C4-2B (cell line): ENCODE measurements around the gene NIM1K.
A peak's percentile ranks its signal among the peaks of the same experiment; 100 is the strongest.
"Not testable (repeated sequence)": the region's sequence is repeated elsewhere in the genome, so short reads cannot be mapped to it uniquely, and the experiment has no call there.

Source experiments
- H3K27ac ChIP-seq: fragments of 450-650 bp; 2 replicates; pipeline ENCODE4 v1.5.1; 2017
- CTCF ChIP-seq: fragments of 450-650 bp; conservative IDR thresholded peaks from 2 replicates; pipeline ENCODE4 v1.5.1; 2017; ENCODE audit warnings: mild to moderate bottlenecking
- ZFX ChIP-seq: fragments of 450-650 bp; IDR thresholded peaks from 2 replicates; pipeline ENCODE4 v1.6.1; 2017

The NIM1K gene

GRCh38 chr5:43305948-43306565 lies 114.0 kb downstream of the NIM1K start:
- H3K27ac ChIP-seq: no peak overlapping the region

GRCh38 chr5:43306954-43307353 lies 114.9 kb downstream of the NIM1K start:
- not testable (repeated sequence) for H3K27ac ChIP-seq

More at GRCh38 chr5:43305948-43306565, 114.0 kb downstream of the NIM1K start:
- TF ChIP-seq ZFX: no peak
- peak; percentile 88 for TF ChIP-seq CTCF

GRCh38 chr5:43309122-43309521 lies 117.1 kb downstream of the NIM1K start:
- TF ChIP-seq ZFX (no peak), CTCF (no peak)
- H3K27ac ChIP-seq: peak overlapping the region; percentile 22; the same call in 1 of the 2 replicates

- peak overlapping the region; percentile 22; the same call in 1 of the 2 replicates for H3K27ac ChIP-seq
- TF ChIP-seq CTCF (no peak), ZFX (no peak)
These were observed 117.6 kb downstream of the NIM1K start for GRCh38 chr5:43309637-43310036.

GRCh38 chr5:43312076-43312661 lies 120.1 kb downstream of the NIM1K start:
- TF ChIP-seq ZFX (no peak), CTCF (no peak)
- peak overlapping the region; percentile 87 for H3K27ac ChIP-seq

GRCh38 chr5:43312699-43313034 lies 120.6 kb downstream of the NIM1K start:
- H3K27ac ChIP-seq: peak overlapping the region; percentile 87
- no peak for TF ChIP-seq CTCF
- no peak for TF ChIP-seq ZFX

- peak within 1 kb of the TSS; percentile 87 for H3K27ac ChIP-seq
- TF ChIP-seq CTCF: no peak
- peak; percentile 92 for TF ChIP-seq ZFX
These were observed 121.2 kb downstream of the NIM1K start, which contains the start of gene HMGCS1 for GRCh38 chr5:43313035-43313853. Gene HMGCS1 (minus strand): TSS chr5:43313412. CDS start chr5:43298965, 14,447 bp downstream.
